ENCODE results near the gene TRAF2. TPM values are rescaled to one million over a fixed set of nuclear protein-coding genes. Genes with fewer than 3 reads are reported as not detected.

The TRAF2 gene
- total and polyA plus RNA-seq, 2 of the 8 experiments (the other 6 are each of a cell fraction or from before 2014, with no cell fraction given): 26.9 to 50.2 TPM

DNA sequence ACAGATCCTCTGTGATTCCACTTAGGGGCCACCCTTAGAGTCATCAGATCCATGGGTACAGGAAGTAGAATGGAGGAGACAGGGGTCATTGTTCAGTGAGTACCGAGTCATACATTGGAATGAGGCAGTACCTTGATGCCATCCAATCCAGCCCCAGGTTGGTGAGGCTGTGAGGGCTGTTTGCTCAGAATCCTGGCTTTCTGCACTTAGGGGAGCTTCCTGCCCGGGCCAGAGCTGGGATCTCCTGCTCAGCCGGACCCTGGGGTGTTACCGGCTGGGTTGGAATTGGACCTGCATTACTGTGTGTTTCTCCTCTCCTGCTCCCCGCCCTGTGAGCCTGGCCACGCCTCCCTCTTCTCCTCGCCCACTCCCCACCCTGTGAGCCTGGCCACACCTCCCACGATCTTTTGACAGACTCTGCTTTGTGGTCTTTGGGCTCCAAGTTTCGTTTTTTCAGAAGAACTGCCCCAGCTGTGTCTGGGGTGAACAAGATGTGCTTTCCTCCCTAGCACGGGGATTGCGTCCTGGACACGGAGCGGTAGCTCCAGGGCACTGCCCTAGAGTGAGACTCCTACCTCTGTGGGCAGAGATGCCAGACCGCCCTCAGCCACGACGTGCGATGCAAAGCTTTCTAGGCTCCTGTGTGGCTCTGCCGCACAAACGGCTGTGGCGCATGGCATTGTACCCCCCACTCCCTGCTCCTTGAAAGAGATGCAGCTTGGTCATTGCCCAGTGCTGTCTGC lies 15.4 kb downstream of the TRAF2 start (continued):
- TF ChIP-seq, protein P1, sequence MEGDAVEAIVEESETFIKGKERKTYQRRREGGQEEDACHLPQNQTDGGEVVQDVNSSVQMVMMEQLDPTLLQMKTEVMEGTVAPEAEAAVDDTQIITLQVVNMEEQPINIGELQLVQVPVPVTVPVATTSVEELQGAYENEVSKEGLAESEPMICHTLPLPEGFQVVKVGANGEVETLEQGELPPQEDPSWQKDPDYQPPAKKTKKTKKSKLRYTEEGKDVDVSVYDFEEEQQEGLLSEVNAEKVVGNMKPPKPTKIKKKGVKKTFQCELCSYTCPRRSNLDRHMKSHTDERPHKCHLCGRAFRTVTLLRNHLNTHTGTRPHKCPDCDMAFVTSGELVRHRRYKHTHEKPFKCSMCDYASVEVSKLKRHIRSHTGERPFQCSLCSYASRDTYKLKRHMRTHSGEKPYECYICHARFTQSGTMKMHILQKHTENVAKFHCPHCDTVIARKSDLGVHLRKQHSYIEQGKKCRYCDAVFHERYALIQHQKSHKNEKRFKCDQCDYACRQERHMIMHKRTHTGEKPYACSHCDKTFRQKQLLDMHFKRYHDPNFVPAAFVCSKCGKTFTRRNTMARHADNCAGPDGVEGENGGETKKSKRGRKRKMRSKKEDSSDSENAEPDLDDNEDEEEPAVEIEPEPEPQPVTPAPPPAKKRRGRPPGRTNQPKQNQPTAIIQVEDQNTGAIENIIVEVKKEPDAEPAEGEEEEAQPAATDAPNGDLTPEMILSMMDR (IDR thresholded peaks at IDR 0.05; ENCODE audit: control extremely low read depth in 1 of 3, insufficient read depth in 1 of 3, low read depth in 1 of 3, low read length in 3 of 3): no peak
- no peak for TF ChIP-seq JUND (IDR thresholded peaks at IDR 0.05; ENCODE audit: low read length)
- no peak for TF ChIP-seq TBP (IDR thresholded peaks at IDR 0.05; ENCODE audit: low read depth, low read length)
- no peak for TF ChIP-seq SUZ12 (IDR thresholded peaks at IDR 0.05; ENCODE audit: low read length)
- no peak for TF ChIP-seq FOSL1 (IDR thresholded peaks at IDR 0.05; ENCODE audit: insufficient read depth, low read depth, low read length)

All from H1 (cell line).